ENCODE results near the gene SCG3.

DNA sequence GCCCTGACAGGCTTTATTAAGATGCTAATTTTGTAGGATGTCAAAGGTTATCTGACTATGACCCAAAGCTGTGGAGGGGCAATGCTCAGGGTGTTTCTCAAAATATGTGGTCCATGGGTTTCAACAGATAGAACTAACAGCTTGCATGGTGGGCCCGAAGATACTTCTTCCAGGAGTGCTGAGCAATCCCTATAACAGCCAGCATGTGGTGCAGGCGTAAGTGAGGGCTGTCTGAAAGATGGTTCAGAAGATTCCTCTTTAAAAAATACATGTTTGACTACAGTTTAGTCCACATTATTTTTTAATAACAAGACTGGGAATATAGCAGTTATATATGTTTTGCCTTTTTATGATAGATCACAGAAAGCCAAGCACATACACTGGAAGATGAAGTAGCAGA, 7.6 kb downstream of the SCG3 start:
- no peak for TF ChIP-seq ZNF274 (IDR thresholded peaks at IDR 0.05; ENCODE audit: low read depth, low read length)
- no peak for TF ChIP-seq YY1 (IDR thresholded peaks at IDR 0.05; ENCODE audit: insufficient read depth, insufficient read length)
